H1 (cell line): ENCODE measurements around the gene ZPR1. TPM values are rescaled to one million over a fixed set of nuclear protein-coding genes. Genes with fewer than 3 reads are reported as not detected.

Experiments
- ATF2 ChIP-seq: IDR thresholded peaks from 2 replicates; pipeline ENCODE4 v1.6.1; 2012; ENCODE audit warnings: low read length, inconsistent platforms
- CBX8 ChIP-seq: fragments of 300-800, 300-1000 bp; sonication (generic); IDR thresholded peaks from 2 replicates; pipeline ENCODE4 v1.7.1; 2016; ENCODE audit warnings: low read depth, low read length, borderline replicate concordance
- CREB1 ChIP-seq: IDR thresholded peaks from 2 replicates; pipeline ENCODE4 v1.6.1; 2012; ENCODE audit warnings: inconsistent platforms
- EP300 ChIP-seq, 2 experiments: IDR thresholded peaks; 1 replicate in 1 of 2; 2 replicates in 1 of 2; pipeline ENCODE4 v1.6.1; 2011 to 2012; ENCODE audit warnings: low read depth in 2 of 2, low read length in 2 of 2, mild to moderate bottlenecking in 2 of 2, borderline replicate concordance in 1 of 2, inconsistent platforms in 1 of 2, moderate library complexity in 1 of 2
- FOSL1 ChIP-seq: IDR thresholded peaks from 2 replicates; pipeline ENCODE4 v1.6.1; 2011; ENCODE audit warnings: mild to moderate bottlenecking, low read depth, low read length, moderate library complexity; ENCODE audit not compliant: insufficient read depth
- HDAC2 ChIP-seq, 2 experiments: fragments of 300-600 bp in 1 of 2; sonication (generic) in 1 of 2; IDR thresholded peaks; 2 replicates each; pipeline ENCODE4 v1.6.1; 2011 to 2012; ENCODE audit warnings: low read depth in 2 of 2, low read length in 2 of 2, mild to moderate bottlenecking in 2 of 2, moderate library complexity in 2 of 2, borderline replicate concordance in 1 of 2, inconsistent platforms in 1 of 2
- KDM5A ChIP-seq: fragments of 200-600 bp; IDR thresholded peaks from 2 replicates; pipeline ENCODE4 v1.7.1; 2012; ENCODE audit warnings: mild to moderate bottlenecking, low read length, inconsistent platforms, mixed read lengths
- MAFK ChIP-seq: IDR thresholded peaks from 2 replicates; pipeline ENCODE4 v1.6.1; 2012; ENCODE audit warnings: low read depth, mild to moderate bottlenecking, improper control_type of control experiment, low read length
- MAX ChIP-seq: IDR thresholded peaks from 2 replicates; pipeline ENCODE4 v1.6.1; 2012; ENCODE audit warnings: inconsistent platforms
- PHF8 ChIP-seq: fragments of 200-600 bp; sonication (generic); conservative IDR thresholded peaks from 2 replicates; pipeline ENCODE4 v1.7.1; 2012; ENCODE audit warnings: low read depth, mild to moderate bottlenecking, inconsistent platforms, low read length, moderate library complexity
- POLR2A ChIP-seq, 2 experiments: IDR thresholded peaks; 1 replicate in 1 of 2; 2 replicates in 1 of 2; pipeline ENCODE4 v1.6.1; 2011; ENCODE audit warnings: low read depth in 2 of 2, low read length in 2 of 2, mild to moderate bottlenecking in 2 of 2; ENCODE audit errors: control extremely low read depth in 1 of 2
- POU5F1 ChIP-seq: IDR thresholded peaks from 2 replicates; pipeline ENCODE4 v1.6.1; 2011; ENCODE audit warnings: low read depth, mild to moderate bottlenecking, low read length, moderate library complexity
- RAD21 ChIP-seq, 2 experiments: IDR thresholded peaks in 1 of 2; conservative IDR thresholded peaks in 1 of 2; 2 replicates each; pipeline ENCODE4 v1.6.1; 2011; ENCODE audit warnings: low read depth in 2 of 2, low read length in 2 of 2, improper control_type of control experiment in 1 of 2, inconsistent platforms in 1 of 2, mild to moderate bottlenecking in 1 of 2, moderate library complexity in 1 of 2
- RNF2 ChIP-seq: fragments of 200-900, 300-1000 bp; sonication (generic); IDR thresholded peaks from 2 replicates; pipeline ENCODE4 v1.7.1; 2016; ENCODE audit warnings: borderline replicate concordance, low read depth, mild to moderate bottlenecking, antibody characterized with exemption, low read length; ENCODE audit not compliant: poor library complexity, severe bottlenecking; ENCODE audit errors: missing control alignments
- RXRA ChIP-seq: IDR thresholded peaks from 2 replicates; pipeline ENCODE4 v1.6.1; 2011; ENCODE audit warnings: low read depth, mild to moderate bottlenecking, low read length, moderate library complexity; ENCODE audit not compliant: insufficient read depth
- SUZ12 ChIP-seq: fragments of 200-600 bp; sonication (generic); IDR thresholded peaks from 2 replicates; pipeline ENCODE4 v1.6.1; 2012; ENCODE audit warnings: mild to moderate bottlenecking, inconsistent platforms, low read length, moderate library complexity, mixed read lengths
- USF2 ChIP-seq: IDR thresholded peaks from 2 replicates; pipeline ENCODE4 v1.6.1; 2011; ENCODE audit warnings: low read length, improper control_type of control experiment
- polyA plus RNA-seq, 7 experiments: library from polyadenylated mRNA; depleted of rRNA in 3 of 7; stranded (reverse) in 5 of 7; unstranded in 2 of 7; fragments of >200 nt in 5 of 7; fragments of 200-250 nt in 2 of 7; gene quantifications; 1 replicate in 5 of 7; 2 replicates in 1 of 7; 4 replicates in 1 of 7; pipeline versions ENCODE4 v1.2.1 to v1.2.3, GENCODE V29; 2011 to 2013; ENCODE audit warnings: missing spikeins in 2 of 7, mixed read lengths in 2 of 7
- total RNA-seq: library from RNA; stranded (reverse); fragmentation: NEBNext Ultra II Directional; extraction: Animal tissue kit (Norgen Biotek cat#: 25700); gene quantifications from 2 replicates; pipeline ENCODE4 v1.2.1, GENCODE V29; 2021
- TF ChIP-seq, protein P1 (sequence below): IDR thresholded peaks from 2 replicates; pipeline ENCODE4 v1.6.1; 2012; ENCODE audit warnings: inconsistent platforms

Gene ZPR1
- total and polyA plus RNA-seq, 2 of the 8 experiments (the other 6 are each of a cell fraction or from before 2014, with no cell fraction given): 36.7 to 70.5 TPM

GRCh38 chr11:116731097-116731761 lies 56.6 kb downstream of the ZPR1 start (continued):
- TF ChIP-seq SUZ12 (no peak), KDM5A (no peak), CREB1 (no peak; the same call in 1 of the 2 replicates), EP300 (IDR thresholded peaks at IDR 0.05; ENCODE audit: borderline replicate concordance in 1 of 2, low read depth in 2 of 2, low read length in 2 of 2) (no peak), FOSL1 (no peak), USF2 (no peak), PHF8 (no peak), ATF2 (no peak), MAX (0 out of 2 replicates have a peak, but pooled peaks have one; percentile 21), HDAC2 (IDR thresholded peaks at IDR 0.05; ENCODE audit: borderline replicate concordance in 1 of 2, low read depth in 2 of 2, low read length in 2 of 2) (0 out of 4 replicates have a peak, but pooled peaks of 1 of the 2 experiments have one; percentile 34), RXRA (no peak), RNF2 (no peak), MAFK (no peak), RAD21 (IDR thresholded peaks at IDR 0.05 in 1 of 2, conservative IDR thresholded peaks at IDR 0.05 in 1 of 2; ENCODE audit: low read depth in 2 of 2, low read length in 2 of 2) (peak; percentile 35 to 47), CBX8 (no peak), POLR2A (IDR thresholded peaks at IDR 0.05; ENCODE audit: control extremely low read depth in 1 of 2, low read depth in 2 of 2, low read length in 2 of 2) (no peak), POU5F1 (no peak)
- TF ChIP-seq, protein P1, sequence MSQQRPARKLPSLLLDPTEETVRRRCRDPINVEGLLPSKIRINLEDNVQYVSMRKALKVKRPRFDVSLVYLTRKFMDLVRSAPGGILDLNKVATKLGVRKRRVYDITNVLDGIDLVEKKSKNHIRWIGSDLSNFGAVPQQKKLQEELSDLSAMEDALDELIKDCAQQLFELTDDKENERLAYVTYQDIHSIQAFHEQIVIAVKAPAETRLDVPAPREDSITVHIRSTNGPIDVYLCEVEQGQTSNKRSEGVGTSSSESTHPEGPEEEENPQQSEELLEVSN: no peak
